Activated B cell treated with CpG ODN at 0.5 μM for 24 hours (primary cell): ENCODE results near the gene OSBPL7. TPM values are rescaled to one million over a fixed set of nuclear protein-coding genes. Genes with fewer than 3 reads are reported as not detected.

Source experiments
- ATAC-seq: fragments of 200-7000 bp; cut with Tn5 transposase; one replicate; pipeline ENCODE4 v1.10.0; 2021; ENCODE audit warnings: low read depth, mild to moderate bottlenecking, moderate library complexity
- CTCF ChIA-PET: fragments of 350-600 bp; sonication (Branson Sonifier 250); formaldehyde crosslinking; loops from one replicate; lab custom pipeline; 2021; ENCODE audit warnings: antibody characterized with exemption; lab: Charles Lee
- POLR2A ChIA-PET: fragments of 350-600 bp; sonication (Branson Sonifier 250); formaldehyde crosslinking; loops from one replicate; lab custom pipeline; 2021; ENCODE audit warnings: antibody characterized with exemption; lab: Charles Lee
- DNase-seq: peaks from one replicate; pipeline ENCODE4 v3.0.0; 2022
- H3K27ac Mint-ChIP-seq: one replicate; pipeline ENCODE4 v1.8.0; 2020; ENCODE audit warnings: mixed read lengths
- H3K27me3 Mint-ChIP-seq: one replicate; pipeline ENCODE4 v1.8.0; 2021; ENCODE audit warnings: mixed read lengths
- H3K36me3 Mint-ChIP-seq: one replicate; pipeline ENCODE4 v1.8.0; 2021; ENCODE audit warnings: low read depth, mixed read lengths
- H3K4me1 Mint-ChIP-seq: one replicate; pipeline ENCODE4 v1.8.0; 2021; ENCODE audit warnings: mixed read lengths
- H3K4me3 Mint-ChIP-seq: one replicate; pipeline ENCODE4 v1.8.0; 2020; ENCODE audit warnings: mild to moderate bottlenecking, mixed read lengths
- H3K9me3 Mint-ChIP-seq: one replicate; pipeline ENCODE4 v1.8.0; 2020; ENCODE audit warnings: mixed read lengths
- intact Hi-C: fragments of 100-400 bp; cut with micrococcal nuclease; formaldehyde crosslinking; loops from one replicate; pipeline ENCODE4 v1.15.1; 2024
- total RNA-seq: library from RNA; stranded (reverse); gene quantifications from 2 replicates; pipeline ENCODE4 v1.2.3, GENCODE V29; 2022
- TF ChIP-seq, protein P1 (sequence below): fragments of 200-600 bp; IDR thresholded peaks from one replicate; pipeline ENCODE4 v1.8.0; 2022; ENCODE audit warnings: antibody characterized with exemption, mild to moderate bottlenecking

OSBPL7 gene
- total RNA-seq, 1 donor from 2014 or later, result 34.4 TPM

GRCh38 chr17:47806026-47806912, 15.3 kb downstream of the OSBPL7 start:
- no peak for ATAC-seq
- intact Hi-C loops, result no loop called here
- Mint-ChIP-seq H3K4me1 (no peaks in the 10 kb centered on the region), H3K27ac (no peak overlapping the region), H3K9me3 (no peaks in the 10 kb centered on the region), H3K36me3 (peaks cover 45% of the 10 kb centered on the region), H3K27me3 (no peaks in the 10 kb centered on the region), H3K4me3 (no peak overlapping the region)
- no peak for DNase-seq
- POLR2A ChIA-PET, result interaction anchor here (0.6 kb wide), 1 partner anchor 18 kb away, joined by 3 read pairs; no protein-coding TSS in a partner anchor
- TF ChIP-seq, protein P1, sequence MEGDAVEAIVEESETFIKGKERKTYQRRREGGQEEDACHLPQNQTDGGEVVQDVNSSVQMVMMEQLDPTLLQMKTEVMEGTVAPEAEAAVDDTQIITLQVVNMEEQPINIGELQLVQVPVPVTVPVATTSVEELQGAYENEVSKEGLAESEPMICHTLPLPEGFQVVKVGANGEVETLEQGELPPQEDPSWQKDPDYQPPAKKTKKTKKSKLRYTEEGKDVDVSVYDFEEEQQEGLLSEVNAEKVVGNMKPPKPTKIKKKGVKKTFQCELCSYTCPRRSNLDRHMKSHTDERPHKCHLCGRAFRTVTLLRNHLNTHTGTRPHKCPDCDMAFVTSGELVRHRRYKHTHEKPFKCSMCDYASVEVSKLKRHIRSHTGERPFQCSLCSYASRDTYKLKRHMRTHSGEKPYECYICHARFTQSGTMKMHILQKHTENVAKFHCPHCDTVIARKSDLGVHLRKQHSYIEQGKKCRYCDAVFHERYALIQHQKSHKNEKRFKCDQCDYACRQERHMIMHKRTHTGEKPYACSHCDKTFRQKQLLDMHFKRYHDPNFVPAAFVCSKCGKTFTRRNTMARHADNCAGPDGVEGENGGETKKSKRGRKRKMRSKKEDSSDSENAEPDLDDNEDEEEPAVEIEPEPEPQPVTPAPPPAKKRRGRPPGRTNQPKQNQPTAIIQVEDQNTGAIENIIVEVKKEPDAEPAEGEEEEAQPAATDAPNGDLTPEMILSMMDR, result no peak
- CTCF ChIA-PET, result no interaction called here

DNA sequence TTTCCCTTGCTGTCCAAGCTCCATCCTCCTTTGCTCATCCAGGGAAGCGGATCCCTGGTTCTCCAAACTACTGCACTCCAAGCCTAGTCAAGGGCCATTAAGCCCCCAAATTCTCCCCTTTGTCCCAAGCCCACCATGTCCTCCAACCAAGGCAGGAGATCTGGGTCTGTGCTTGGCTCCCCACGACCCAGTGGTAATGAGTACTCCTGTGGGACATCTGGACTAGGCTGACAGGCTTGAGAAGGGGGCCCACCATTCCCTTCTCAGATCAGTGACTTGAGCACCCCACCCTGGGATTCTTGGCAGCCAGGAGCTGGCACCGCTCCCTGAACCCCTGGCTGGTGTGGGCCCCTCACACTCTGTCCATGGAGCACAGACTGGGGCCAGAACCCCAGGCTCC, 17.1 kb downstream of the OSBPL7 start:
- Mint-ChIP-seq H3K36me3 (peaks cover 27% of the 10 kb centered on the region), H3K27ac (no peak overlapping the region), H3K27me3 (no peaks in the 10 kb centered on the region), H3K9me3 (no peaks in the 10 kb centered on the region), H3K4me3 (no peak overlapping the region), H3K4me1 (no peaks in the 10 kb centered on the region)
- TF ChIP-seq, protein P1, result no peak
- no peak for DNase-seq
- CTCF ChIA-PET, result no interaction called here
- POLR2A ChIA-PET, result no interaction called here
- intact Hi-C loops, result no loop called here
- no peak for ATAC-seq

DNA sequence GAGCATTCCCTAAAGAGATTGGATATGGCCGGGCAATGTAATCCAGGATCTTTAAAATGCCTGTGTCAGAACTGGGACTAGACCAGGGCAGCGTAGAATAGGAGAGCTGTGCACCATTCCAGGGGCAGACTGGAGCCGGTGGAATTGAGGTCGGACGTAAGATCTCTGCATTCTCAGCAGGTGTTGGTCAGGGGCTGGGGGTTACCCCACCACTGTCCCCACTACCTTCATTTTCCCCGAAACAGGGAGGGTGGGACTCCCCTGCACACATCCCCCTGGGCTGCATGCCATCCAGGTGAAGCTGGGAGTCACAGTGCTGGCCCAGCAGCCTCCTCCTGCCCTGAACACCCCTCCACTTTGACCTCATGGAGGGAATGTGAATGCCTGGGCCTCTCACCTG, 17.8 kb downstream of the OSBPL7 start:
- Mint-ChIP-seq H3K4me1 (no peaks in the 10 kb centered on the region), H3K27ac (no peak overlapping the region), H3K9me3 (no peaks in the 10 kb centered on the region), H3K36me3 (peaks cover 23% of the 10 kb centered on the region), H3K27me3 (no peaks in the 10 kb centered on the region), H3K4me3 (no peak overlapping the region)
- DNase-seq, result no peak
- ChIA-PET CTCF (no interaction called here), POLR2A (no interaction called here)
- ATAC-seq, result no peak
- intact Hi-C loops, result no loop called here
- TF ChIP-seq, protein P1, result no peak

- TF ChIP-seq, protein P1, result no peak
- no peaks in the 10 kb centered on the region for H3K9me3 Mint-ChIP-seq
- POLR2A ChIA-PET, result no interaction called here
- CTCF ChIA-PET, result interaction anchor here (1.5 kb wide), 1 partner anchor 17 kb away, joined by 4 read pairs; no protein-coding TSS in a partner anchor
- ATAC-seq, result no peak
- no peak overlapping the region for H3K4me3 Mint-ChIP-seq
- H3K36me3 Mint-ChIP-seq, result peaks cover 17% of the 10 kb centered on the region
- H3K27ac Mint-ChIP-seq, result no peak overlapping the region
- intact Hi-C loops, result no loop called here
- H3K27me3 Mint-ChIP-seq, result no peaks in the 10 kb centered on the region
- no peaks in the 10 kb centered on the region for H3K4me1 Mint-ChIP-seq
- DNase-seq, result no peak
Measured at GRCh38 chr17:47803201-47803600, 18.4 kb downstream of the OSBPL7 start.

DNA sequence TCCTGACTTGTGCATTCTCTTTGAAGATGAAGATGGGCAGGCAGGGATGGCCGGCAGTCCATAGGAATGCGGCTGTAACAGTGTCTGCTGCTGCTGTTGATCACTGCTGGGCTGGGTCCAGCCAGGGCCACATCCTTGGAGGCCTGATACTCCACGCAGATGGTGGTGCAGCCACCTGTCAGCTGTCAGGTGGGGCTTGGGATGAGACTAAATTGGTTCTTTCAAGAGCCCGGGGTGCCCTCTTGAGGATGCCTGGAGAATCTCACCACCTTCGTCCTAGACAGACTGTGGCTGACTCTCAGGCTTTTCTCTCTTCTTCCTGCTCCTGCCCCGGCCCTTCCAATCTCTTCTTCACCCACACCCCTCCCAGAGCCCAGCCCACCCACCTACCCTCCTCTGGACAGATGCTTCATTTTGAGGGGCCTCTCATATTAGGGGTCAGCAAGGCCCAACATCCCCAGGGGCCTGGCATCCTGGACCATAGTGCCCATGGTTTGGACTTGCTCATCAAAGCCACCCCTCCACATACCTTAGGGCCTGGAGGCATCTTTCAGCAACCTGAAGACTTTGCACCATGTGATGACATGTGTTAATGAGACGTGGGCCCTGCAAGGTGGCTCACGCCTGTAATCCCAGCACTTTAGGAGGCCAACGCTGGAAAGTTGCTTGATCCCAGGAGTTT, 19.1 kb downstream of the OSBPL7 start:
- no peak overlapping the region for H3K27ac Mint-ChIP-seq
- H3K9me3 Mint-ChIP-seq, result no peaks in the 10 kb centered on the region
- DNase-seq (peak; percentile 32), ATAC-seq (peak; percentile 83)
- POLR2A ChIA-PET, result interaction anchor here (0.6 kb wide), 1 partner anchor 121 kb away, joined by 3 read pairs; no protein-coding TSS in a partner anchor
- peaks cover 11% of the 10 kb centered on the region for H3K36me3 Mint-ChIP-seq
- intact Hi-C loops, result loop anchor here (1.0 kb wide), 3 partner anchors 26 to 138 kb away; no protein-coding TSS in a partner anchor
- no peaks in the 10 kb centered on the region for H3K4me1 Mint-ChIP-seq
- H3K27me3 Mint-ChIP-seq, result peaks cover 4% of the 10 kb centered on the region
- H3K4me3 Mint-ChIP-seq, result no peak overlapping the region
- TF ChIP-seq, protein P1, result no peak
- CTCF ChIA-PET, result interaction anchor here (1.0 to 2.0 kb wide), 4 partner anchors 17 to 138 kb away, joined by 3 to 10 read pairs (median 6); no protein-coding TSS in a partner anchor
